CD1c-positive myeloid dendritic cell (primary cell): ENCODE data around the gene ROGDI.
"Not testable (repeated sequence)": the region's sequence is repeated elsewhere in the genome, so short reads cannot be mapped to it uniquely, and the experiment has no call there.

ENCODE experiments used
- DNase-seq: peaks from one replicate; pipeline ENCODE4 v3.0.0-alpha.2; 2016; ENCODE audit errors: extremely low spot score

Gene ROGDI

DNA sequence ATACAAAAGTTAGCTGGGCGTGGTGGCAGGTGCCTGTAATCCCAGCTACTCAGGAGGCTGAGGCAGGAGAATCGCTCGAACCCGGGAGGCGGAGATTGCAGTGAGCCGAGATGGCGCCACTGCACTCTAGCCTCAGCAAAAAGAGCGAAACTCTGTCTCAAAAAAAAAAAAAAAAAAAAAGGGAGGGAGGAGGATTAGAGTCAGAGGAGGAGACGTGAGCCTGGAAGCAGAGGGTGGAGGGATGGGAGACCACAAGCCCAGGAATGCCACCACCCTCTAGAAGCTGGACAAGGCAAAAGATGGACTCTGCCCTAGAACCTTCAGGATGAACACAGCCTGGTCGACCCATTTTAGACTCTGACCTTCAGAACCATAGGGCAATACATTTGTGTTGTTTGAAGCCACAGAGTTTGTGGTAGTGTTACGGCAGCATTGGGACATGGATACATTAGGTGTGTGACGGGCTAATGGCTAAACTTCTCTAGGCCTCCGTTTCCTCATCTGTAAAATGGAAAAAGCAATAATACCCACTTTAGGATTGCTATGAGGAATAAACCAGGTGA is 9.4 kb downstream of the ROGDI start:
- no peak for DNase-seq

GRCh38 chr16:4790871-4791270 is 11.6 kb downstream of the ROGDI start:
- peak; percentile 25 for DNase-seq

GRCh38 chr16:4790261-4790660 is 12.2 kb downstream of the ROGDI start:
- DNase-seq: no peak

DNA sequence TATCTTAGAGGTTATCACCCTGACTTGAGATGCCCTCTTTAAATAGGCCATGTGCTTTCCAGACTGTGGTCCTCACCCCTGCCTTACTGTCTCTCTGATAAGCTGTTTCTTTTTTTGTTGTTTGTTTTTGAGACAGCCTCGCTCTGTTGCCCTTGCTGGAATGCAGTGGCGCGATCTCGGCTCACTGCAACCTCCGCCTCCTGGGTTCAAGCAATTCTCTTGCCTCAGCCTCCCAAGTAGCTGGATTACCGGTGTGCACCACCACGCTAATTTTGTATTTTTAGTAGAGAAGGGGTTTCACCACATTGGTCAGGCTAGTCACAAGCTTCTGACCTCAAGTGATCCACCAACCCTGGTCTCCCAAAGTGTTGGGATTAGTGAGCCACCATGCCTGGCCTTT is 13.5 kb downstream of the ROGDI start:
- no peak for DNase-seq

GRCh38 chr16:4788489-4788889 is 13.9 kb downstream of the ROGDI start:
- no peak for DNase-seq

DNA sequence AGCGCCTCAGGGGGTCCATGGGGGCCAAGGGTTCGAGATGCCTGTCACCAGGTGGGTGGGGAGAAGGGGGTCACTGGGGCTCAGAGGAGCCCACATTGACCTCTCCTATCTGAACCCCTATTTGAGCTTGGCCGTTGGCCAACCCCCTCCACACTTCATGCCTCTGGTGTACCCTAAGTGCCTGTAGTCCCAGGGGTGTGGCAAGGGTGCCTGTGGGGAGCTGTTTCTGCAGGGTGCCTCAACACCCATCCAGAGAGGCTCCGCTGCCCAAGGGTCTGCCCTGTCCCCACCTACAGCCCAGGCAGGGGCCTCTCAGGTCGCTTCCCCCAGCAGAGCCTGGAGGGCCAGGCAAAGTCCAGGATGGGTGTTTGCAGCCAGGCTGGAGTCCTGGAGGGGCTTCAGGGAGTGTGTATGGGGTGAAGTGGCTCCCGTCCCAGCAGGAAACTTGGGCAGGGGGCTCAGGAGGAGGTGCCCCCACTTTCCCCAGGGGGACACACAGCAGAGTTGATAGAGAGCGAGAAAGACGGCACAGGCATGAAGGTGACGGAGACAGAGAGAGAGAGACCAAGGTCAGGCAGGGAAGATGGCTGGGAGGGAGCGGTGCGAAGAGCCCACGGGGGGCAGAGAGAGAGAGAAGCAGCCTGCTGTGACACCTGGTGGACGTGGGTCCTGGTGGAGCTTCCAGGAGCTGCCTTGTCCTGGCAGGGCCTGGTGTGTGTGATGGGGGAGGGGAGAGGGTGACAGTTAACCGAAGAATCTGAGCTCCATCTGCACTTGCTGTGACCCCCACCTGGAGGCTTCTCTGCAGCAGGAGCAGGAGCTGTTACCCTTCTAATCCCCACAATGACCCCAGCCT is 14.6 kb downstream of the ROGDI start, which contains the start of gene SEPTIN12:
SEPTIN12 (minus strand) TSS at position 719 of the 856 bp plus-strand sequence; CDS start at position 19, 700 bp downstream.
- no peak for DNase-seq

DNA sequence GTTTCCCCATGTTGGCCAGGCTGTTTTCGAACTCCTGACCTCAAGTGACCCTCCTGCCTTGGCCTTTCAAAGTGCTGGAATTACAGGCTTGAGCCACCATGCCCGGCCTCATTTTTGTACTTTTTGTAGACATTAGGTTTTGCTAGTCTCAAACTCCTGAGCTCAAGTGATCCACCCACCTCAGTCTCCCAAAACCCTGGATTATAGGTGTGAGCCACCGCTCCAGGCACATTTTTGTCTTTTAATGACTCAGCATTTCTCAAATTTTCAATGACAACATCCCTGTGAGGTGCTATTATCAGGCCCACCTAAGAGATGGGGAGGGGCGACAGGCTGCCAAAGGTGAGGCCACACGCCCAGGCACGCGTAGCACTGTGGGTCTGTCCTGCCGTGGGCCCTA is 15.4 kb downstream of the ROGDI start:
- DNase-seq: no peak

GRCh38 chr16:4785758-4786433 is 16.5 kb downstream of the ROGDI start:
- DNase-seq: no peak

GRCh38 chr16:4784444-4784987 is 17.9 kb downstream of the ROGDI start:
- not testable (repeated sequence) for DNase-seq

DNA sequence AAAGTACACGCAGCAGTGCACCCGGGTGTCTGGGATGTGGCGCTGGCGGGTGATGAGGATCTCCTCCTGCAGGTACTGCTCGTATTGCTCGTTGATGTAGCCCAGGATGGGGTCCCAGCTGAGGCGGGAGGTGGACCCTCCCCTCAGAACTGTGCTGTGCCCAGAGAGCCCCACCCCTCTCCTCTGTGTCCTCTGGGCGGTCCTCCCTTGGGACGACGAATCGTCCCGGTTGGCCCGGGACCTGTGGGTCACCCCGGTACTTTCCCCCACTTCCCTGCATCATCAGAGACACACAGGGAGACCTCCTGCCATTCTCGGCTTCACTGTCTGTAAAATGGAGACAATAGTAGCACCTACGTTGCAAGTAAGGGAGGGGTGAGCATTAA is 18.5 kb downstream of the ROGDI start:
- no peak for DNase-seq

DNA sequence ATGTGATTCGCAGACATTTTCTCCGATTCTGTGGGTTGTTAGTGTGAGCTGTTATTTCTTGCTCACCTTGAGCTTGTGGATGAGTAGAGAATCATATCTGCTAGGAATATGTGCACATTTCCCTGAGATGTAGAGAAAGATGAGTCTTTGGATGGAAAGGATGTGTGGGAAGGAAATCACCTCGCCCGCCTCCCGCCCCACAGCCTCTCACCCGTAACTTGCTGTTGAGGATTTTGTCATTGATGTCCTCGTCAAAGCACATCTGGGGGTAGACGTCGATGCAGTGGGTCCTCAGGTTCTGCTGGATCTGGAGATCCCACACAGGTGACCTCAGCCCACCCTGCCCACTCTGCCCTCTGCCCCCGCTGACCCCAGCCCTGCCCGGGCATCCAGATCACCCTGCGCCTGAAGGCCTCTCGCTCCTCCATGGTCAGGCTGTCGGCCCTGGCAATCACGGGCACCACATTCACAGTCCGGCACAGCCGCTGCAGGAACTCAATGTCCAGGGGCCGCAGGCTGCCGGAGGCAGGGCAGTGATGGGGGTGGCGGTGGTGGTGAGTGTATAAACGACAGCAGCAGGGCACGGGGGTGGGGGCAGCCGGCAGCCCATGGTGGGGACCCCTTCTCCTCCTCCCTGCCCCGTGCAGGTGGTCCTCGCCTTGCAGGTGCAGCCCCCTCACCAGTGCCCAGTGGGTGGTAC is 19.0 kb downstream of the ROGDI start:
- DNase-seq: no peak

- DNase-seq: no peak
Observed at GRCh38 chr16:4780235-4780634, 22.2 kb downstream of the ROGDI start.

GRCh38 chr16:4778050-4778392 is 24.4 kb downstream of the ROGDI start:
- no peak for DNase-seq

GRCh38 chr16:4777339-4778049 is 24.9 kb downstream of the ROGDI start:
- DNase-seq: no peak

- no peak for DNase-seq
Observed at GRCh38 chr16:4776141-4776705, 26.2 kb downstream of the ROGDI start.

- no peak for DNase-seq
Observed at GRCh38 chr16:4775005-4775404, 27.4 kb downstream of the ROGDI start.

GRCh38 chr16:4772351-4772750 is 30.1 kb downstream of the ROGDI start:
- no peak for DNase-seq

GRCh38 chr16:4771646-4772045 is 30.8 kb downstream of the ROGDI start:
- DNase-seq: no peak

DNA sequence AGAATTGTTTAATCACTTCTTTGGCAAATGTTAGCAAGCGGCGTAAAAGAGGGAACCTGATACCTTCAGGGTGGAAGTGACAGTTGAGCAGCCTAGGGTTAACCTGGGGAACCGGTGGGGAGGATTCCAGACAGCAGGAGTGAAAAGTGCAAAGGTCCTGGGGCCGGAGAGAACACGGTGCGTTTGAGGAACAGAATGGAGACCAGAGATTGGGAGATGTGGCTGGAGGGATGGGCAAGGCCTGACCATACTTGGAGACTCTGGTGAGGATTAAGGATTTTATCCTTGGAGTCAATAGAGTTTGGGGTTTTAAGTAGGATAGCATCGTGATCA is 33.2 kb downstream of the ROGDI start:
- no peak for DNase-seq

DNA sequence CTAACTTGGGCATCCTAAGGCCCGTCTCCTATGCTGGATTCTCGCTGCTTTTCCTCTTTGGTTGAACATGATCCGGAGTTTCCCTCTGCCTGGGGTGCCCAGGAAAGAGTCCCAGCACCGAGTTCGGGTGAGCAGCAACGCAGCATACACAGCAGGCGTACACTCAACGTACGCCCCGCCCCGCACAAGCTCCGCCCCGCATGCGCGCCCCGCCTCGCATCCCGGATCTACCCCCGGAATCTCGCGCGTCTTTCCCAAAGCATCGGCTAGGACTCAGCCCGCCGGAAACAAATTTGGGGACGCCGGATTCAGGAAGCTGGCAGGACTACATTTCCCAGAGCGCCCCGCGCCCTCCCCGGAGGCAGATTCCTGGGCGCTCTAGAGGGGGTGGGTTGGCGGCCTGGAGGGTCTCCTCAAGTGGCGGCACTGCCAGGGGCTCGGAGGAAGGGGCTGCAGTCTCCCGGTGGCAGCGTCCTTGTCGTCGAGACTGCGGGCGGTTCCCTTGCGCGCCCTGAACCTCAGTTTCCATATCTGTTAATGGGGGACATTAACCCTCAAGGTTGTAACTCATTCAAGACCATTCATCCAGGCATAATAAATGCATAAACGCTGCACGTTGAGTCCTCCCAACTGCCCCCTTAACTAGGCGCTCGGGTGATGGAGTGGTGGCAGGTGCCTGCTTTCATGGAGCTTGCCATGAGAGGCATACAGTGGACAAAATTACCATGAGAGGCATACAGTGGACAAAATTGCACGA is 33.7 kb downstream of the ROGDI start:
- DNase-seq: peak; percentile 96
